ENCODE results near the gene ZMYM1. TPM values are rescaled to one million over a fixed set of nuclear protein-coding genes. Genes with fewer than 3 reads are reported as not detected.

The ZMYM1 gene
- total and polyA plus RNA-seq, 2 experiments from 2014 or later = 37.4 to 51.0 TPM

- Histone ChIP-seq H3K4me2 (no peak overlapping the region), H3K4me1 (ENCODE audit: insufficient read depth) (no peaks in the 10 kb centered on the region), H4K20me1 (replicated peaks; ENCODE audit: insufficient read depth) (no peaks in the 10 kb centered on the region), H3K4me3 (0 out of 2 replicates have a peak overlapping the region, but pooled peaks have one; percentile 90), H3K79me2 (replicated peaks; ENCODE audit: insufficient read depth) (peaks cover 18% of the 10 kb centered on the region), H3K36me3 (ENCODE audit: insufficient read depth) (no peaks in the 10 kb centered on the region; the same call in 1 of the 2 replicates), H3F3A (replicated peaks; ENCODE audit: low read depth) (no peaks in the 10 kb centered on the region), H2AFZ (no peak overlapping the region), H3K27ac (ENCODE audit: low read depth) (no peak overlapping the region), H3K9me2 (ENCODE audit: insufficient read depth) (0 out of 2 replicates have a peak, but pooled peaks cover 2% of the 10 kb centered on the region), H3K27me3 (ENCODE audit: insufficient read depth) (no peaks in the 10 kb centered on the region)
- TF ChIP-seq NANOG (IDR thresholded peaks at IDR 0.05; ENCODE audit: borderline replicate concordance) (no peak), POLR2AphosphoS5 (IDR thresholded peaks at IDR 0.05; ENCODE audit: low read depth) (no peak), CTCF (conservative IDR thresholded peaks at IDR 0.05; ENCODE audit: low read depth in 2 of 2) (no peak), ZNF462 (CRISPR knock-in tag; IDR thresholded peaks at IDR 0.05) (no peak), REST (IDR thresholded peaks at IDR 0.05; ENCODE audit: unreplicated experiment) (no peak)
- DNase-seq (ENCODE audit: low spot score) (no peak), ATAC-seq (no peak)
- peaks cover 19% of the 10 kb centered on the region; the same call in 2 of the 3 replicates for H3K36me3 Mint-ChIP-seq (ENCODE audit: low read depth)
- no peak overlapping the region for H3K27ac Mint-ChIP-seq
- H3K4me3 Mint-ChIP-seq = peak overlapping the region; percentile 99
- H3K27me3 Mint-ChIP-seq (ENCODE audit: insufficient read depth, low read depth, poor library complexity) = peaks cover 6% of the 10 kb centered on the region
- H3K9me3 Mint-ChIP-seq = peaks cover 22% of the 10 kb centered on the region; the same call in 2 of the 3 replicates
- H3K4me1 Mint-ChIP-seq = peaks cover 6% of the 10 kb centered on the region; the same call in 1 of the 3 replicates
Observed at GRCh38 chr1:35032384-35032739, 46.8 kb upstream of the ZMYM1 start.
